Adrenal gland (tissue), 5 donors: ENCODE results near the gene GSTM4.

Experiments used
- CTCF ChIP-seq, 6 experiments: fragments of 450-650 bp in 4 of 6; fragments of 200-600 bp in 2 of 6; sonication (generic) in 1 of 6; IDR thresholded peaks; 1 replicate in 5 of 6; 2 replicates in 1 of 6; pipeline versions ENCODE4 v1.5.1 to v1.8.0; 2016 to 2021; ENCODE audit warnings: antibody characterized with exemption in 6 of 6, mild to moderate bottlenecking in 2 of 6, moderate library complexity in 1 of 6
- POLR2A ChIP-seq, 2 donors: fragments of 450-650 bp; IDR thresholded peaks; one replicate each; pipeline ENCODE4 v1.6.1; 2017; ENCODE audit warnings: antibody characterized with exemption in 2 of 2, mild to moderate bottlenecking in 2 of 2, moderate library complexity in 1 of 2
- donor health status: DM: no; HTN: no; CAD: no.

GRCh38 chr1:109624201-109625010 is 31.5 kb upstream of the GSTM4 start:
- TF ChIP-seq CTCF (IDR thresholded peaks at IDR 0.05) (no peak), POLR2A (IDR thresholded peaks at IDR 0.05) (no peak)
